Hepatocyte (in vitro differentiated cells): Measurements from ENCODE around the gene SPATA21. TPM values are rescaled to one million over a fixed set of nuclear protein-coding genes. Genes with fewer than 3 reads are reported as not detected.
A peak's percentile ranks its signal among the peaks of the same experiment; 100 is the strongest.

Experiments used
- DNase-seq: peaks from one replicate; pipeline ENCODE4 v3.0.0-alpha.2; 2016; ENCODE audit warnings: low spot score
- H2AFZ ChIP-seq: fragments of 200-600 bp; sonication (generic); 2 replicates; pipeline ENCODE4 v1.6.0; 2016; ENCODE audit warnings: antibody characterized with exemption, mild to moderate bottlenecking
- H3K27ac ChIP-seq: fragments of 200-600 bp; sonication (generic); 2 replicates; pipeline ENCODE4 v1.5.1; 2016; ENCODE audit warnings: mild to moderate bottlenecking
- H3K27me3 ChIP-seq: fragments of 200-600 bp; sonication (generic); 2 replicates; pipeline ENCODE4 v1.6.1; 2016
- H3K36me3 ChIP-seq: fragments of 200-600 bp; sonication (generic); replicated peaks from 2 replicates; pipeline ENCODE4 v1.5.1; 2016; ENCODE audit warnings: low read depth; ENCODE audit not compliant: insufficient read depth
- H3K4me1 ChIP-seq: fragments of 200-600 bp; sonication (generic); 2 replicates; pipeline ENCODE4 v1.5.1; 2016; ENCODE audit warnings: mild to moderate bottlenecking, moderate library complexity; ENCODE audit not compliant: insufficient read depth
- H3K4me2 ChIP-seq: fragments of 200-600 bp; sonication (generic); 2 replicates; pipeline ENCODE4 v1.6.0; 2016
- H3K4me3 ChIP-seq: fragments of 200-600 bp; sonication (generic); 2 replicates; pipeline ENCODE4 v1.5.1; 2016; ENCODE audit warnings: mild to moderate bottlenecking
- H3K79me2 ChIP-seq: fragments of 200-600 bp; sonication (generic); 2 replicates; pipeline ENCODE4 v1.6.0; 2017; ENCODE audit warnings: mild to moderate bottlenecking
- H3K9me2 ChIP-seq: fragments of 200-600 bp; sonication (generic); replicated peaks from 2 replicates; pipeline ENCODE4 v1.6.0; 2017; ENCODE audit warnings: mild to moderate bottlenecking; ENCODE audit not compliant: insufficient read depth
- H3K9me3 ChIP-seq: fragments of 200-600 bp; sonication (generic); 2 replicates; pipeline ENCODE4 v1.5.1; 2016; ENCODE audit warnings: low read depth, mild to moderate bottlenecking
- H4K20me1 ChIP-seq: fragments of 200-600 bp; sonication (generic); 2 replicates; pipeline ENCODE4 v1.6.0; 2016; ENCODE audit warnings: mild to moderate bottlenecking; ENCODE audit not compliant: insufficient read depth, poor library complexity, severe bottlenecking
- CTCF ChIP-seq: fragments of 200-600 bp; sonication (generic); IDR thresholded peaks from 2 replicates; pipeline ENCODE4 v1.5.1; 2016; ENCODE audit warnings: antibody characterized with exemption, mild to moderate bottlenecking; ENCODE audit not compliant: poor library complexity
- EZH2 ChIP-seq: fragments of 200-600 bp; sonication (generic); IDR thresholded peaks from 2 replicates; pipeline ENCODE4 v1.6.1; 2016; ENCODE audit warnings: antibody characterized with exemption, mild to moderate bottlenecking, borderline replicate concordance
- EZH2phosphoT487 ChIP-seq: fragments of 200-600 bp; sonication (generic); IDR thresholded peaks from one replicate; pipeline ENCODE4 v1.6.1; 2018; ENCODE audit warnings: antibody characterized with exemption, mild to moderate bottlenecking, low read depth, moderate library complexity; ENCODE audit not compliant: unreplicated experiment, severe bottlenecking
- WGBS: methylation state at CpG from one replicate; pipeline ENCODE4 v1.1.6; 2016; ENCODE audit warnings: low lambda C conversion rate; ENCODE audit errors: missing lambda C conversion rate; 5-methylcytosine and 5-hydroxymethylcytosine counted together
- polyA plus RNA-seq: library from polyadenylated mRNA; unstranded; fragments of >200 nt; fragmentation: Nextera tagmentation; extraction: Ambion mirVana; gene quantifications from 2 replicates; pipeline ENCODE4 v1.2.1, GENCODE V29; 2016
- total RNA-seq: library from RNA; depleted of rRNA; stranded (reverse); fragments of >200 nt; gene quantifications from 2 replicates; pipeline ENCODE4 v1.2.3, GENCODE V29; 2014

The SPATA21 gene
- total and polyA plus RNA-seq, 2 experiments from 2014 or later: 0.30 to 0.92 TPM

- Histone ChIP-seq H3K4me3 (no peak overlapping the region), H3K4me2 (no peak overlapping the region), H2AFZ (no peak overlapping the region), H3K27me3 (no peaks in the 10 kb centered on the region), H3K36me3 (no peaks in the 10 kb centered on the region), H4K20me1 (peaks cover 83% of the 10 kb centered on the region), H3K79me2 (peaks cover 92% of the 10 kb centered on the region), H3K9me2 (no peaks in the 10 kb centered on the region), H3K27ac (no peak overlapping the region), H3K4me1 (peaks cover 46% of the 10 kb centered on the region), H3K9me3 (no peaks in the 10 kb centered on the region)
- 93% methylated on average over 5 of the region's 5 CpGs for WGBS
- TF ChIP-seq CTCF: no peak
- no peak for TF ChIP-seq EZH2
- TF ChIP-seq EZH2phosphoT487: no peak
- DNase-seq: no peak
Observed at GRCh38 chr1:16371725-16372124, 65.5 kb downstream of the SPATA21 start.

GRCh38 chr1:16369821-16370220, 67.4 kb downstream of the SPATA21 start:
- H3K4me2 ChIP-seq: peak overlapping the region; percentile 87
- no peaks in the 10 kb centered on the region for H3K9me3 ChIP-seq
- no peaks in the 10 kb centered on the region for H3K27me3 ChIP-seq
- no peaks in the 10 kb centered on the region for H3K36me3 ChIP-seq
- DNase-seq: no peak
- no peak overlapping the region for H3K4me3 ChIP-seq
- H2AFZ ChIP-seq: no peak overlapping the region
- peaks cover 64% of the 10 kb centered on the region for H4K20me1 ChIP-seq
- TF ChIP-seq EZH2 (no peak), CTCF (no peak), EZH2phosphoT487 (no peak)
- no peaks in the 10 kb centered on the region for H3K9me2 ChIP-seq
- peaks cover 73% of the 10 kb centered on the region for H3K79me2 ChIP-seq
- 93% methylated on average over 4 of the region's 4 CpGs for WGBS
- no peak overlapping the region for H3K27ac ChIP-seq
- H3K4me1 ChIP-seq: peaks cover 30% of the 10 kb centered on the region

GRCh38 chr1:16367968-16368890, 69.0 kb downstream of the SPATA21 start:
- peak overlapping the region; percentile 69 for H3K4me3 ChIP-seq
- H2AFZ ChIP-seq: peak overlapping the region; percentile 43
- peak overlapping the region; percentile 94 for H3K27ac ChIP-seq
- H3K9me2 ChIP-seq: no peaks in the 10 kb centered on the region
- DNase-seq: peak; percentile 45
- TF ChIP-seq CTCF (no peak), EZH2phosphoT487 (no peak), EZH2 (no peak)
- peaks cover 57% of the 10 kb centered on the region for H3K79me2 ChIP-seq
- H3K36me3 ChIP-seq: no peaks in the 10 kb centered on the region
- WGBS: 4% methylated on average over 24 of the region's 24 CpGs
- H4K20me1 ChIP-seq: peaks cover 48% of the 10 kb centered on the region
- peaks cover 19% of the 10 kb centered on the region for H3K4me1 ChIP-seq
- peak overlapping the region; percentile 87 for H3K4me2 ChIP-seq
- H3K27me3 ChIP-seq: no peaks in the 10 kb centered on the region
- no peaks in the 10 kb centered on the region for H3K9me3 ChIP-seq
